HEK293T (cell line): ENCODE results near the gene CD99.

ENCODE experiments used
- ARNT ChIP-seq: fragments of 450-650 bp; IDR thresholded peaks from 2 replicates; pipeline ENCODE4 v1.6.1; 2017; ENCODE audit warnings: mild to moderate bottlenecking
- BHLHE40 ChIP-seq: fragments of 450-650 bp; IDR thresholded peaks from 2 replicates; pipeline ENCODE4 v1.6.1; 2016; ENCODE audit warnings: mild to moderate bottlenecking, moderate library complexity, borderline replicate concordance
- CTBP1 ChIP-seq: fragments of 450-650 bp; IDR thresholded peaks from 2 replicates; pipeline ENCODE4 v1.6.1; 2016; ENCODE audit warnings: borderline replicate concordance
- ELF4 ChIP-seq: fragments of 450-650 bp; IDR thresholded peaks from 2 replicates; pipeline ENCODE4 v1.6.1; 2017; ENCODE audit warnings: antibody characterized with exemption
- FOXA1 ChIP-seq: fragments of 450-650 bp; IDR thresholded peaks from 2 replicates; pipeline ENCODE4 v1.6.1; 2016; ENCODE audit warnings: mild to moderate bottlenecking
- FOXK2 ChIP-seq: fragments of 450-650 bp; IDR thresholded peaks from 2 replicates; pipeline ENCODE4 v1.6.1; 2016; ENCODE audit warnings: mild to moderate bottlenecking
- FOXM1 ChIP-seq: fragments of 450-650 bp; IDR thresholded peaks from 2 replicates; pipeline ENCODE4 v1.6.1; 2017; ENCODE audit warnings: mild to moderate bottlenecking, borderline replicate concordance
- NFRKB ChIP-seq: fragments of 450-650 bp; IDR thresholded peaks from 2 replicates; pipeline ENCODE4 v1.6.1; 2016; ENCODE audit warnings: mild to moderate bottlenecking, moderate library complexity
- SP1 ChIP-seq: fragments of 450-650 bp; IDR thresholded peaks from 2 replicates; pipeline ENCODE4 v1.6.1; 2017
- SUZ12 ChIP-seq: fragments of 450-650 bp; IDR thresholded peaks from 2 replicates; pipeline ENCODE4 v1.6.1; 2016; ENCODE audit warnings: mild to moderate bottlenecking
- ZNF384 ChIP-seq: fragments of 450-650 bp; IDR thresholded peaks from 2 replicates; pipeline ENCODE4 v1.6.1; 2016
- TF ChIP-seq, protein P1 (sequence below): fragments of 450-650 bp; IDR thresholded peaks from 2 replicates; pipeline ENCODE4 v1.6.1; 2016

- TF ChIP-seq SUZ12: no peak
- TF ChIP-seq CTBP1: no peak
- TF ChIP-seq BHLHE40: no peak
- no peak for TF ChIP-seq NFRKB
- no peak for TF ChIP-seq FOXM1
- no peak for TF ChIP-seq FOXK2
- TF ChIP-seq ELF4: no peak
- TF ChIP-seq FOXA1: no peak
- no peak for TF ChIP-seq ARNT
- TF ChIP-seq ZNF384: no peak
- TF ChIP-seq, protein P1, sequence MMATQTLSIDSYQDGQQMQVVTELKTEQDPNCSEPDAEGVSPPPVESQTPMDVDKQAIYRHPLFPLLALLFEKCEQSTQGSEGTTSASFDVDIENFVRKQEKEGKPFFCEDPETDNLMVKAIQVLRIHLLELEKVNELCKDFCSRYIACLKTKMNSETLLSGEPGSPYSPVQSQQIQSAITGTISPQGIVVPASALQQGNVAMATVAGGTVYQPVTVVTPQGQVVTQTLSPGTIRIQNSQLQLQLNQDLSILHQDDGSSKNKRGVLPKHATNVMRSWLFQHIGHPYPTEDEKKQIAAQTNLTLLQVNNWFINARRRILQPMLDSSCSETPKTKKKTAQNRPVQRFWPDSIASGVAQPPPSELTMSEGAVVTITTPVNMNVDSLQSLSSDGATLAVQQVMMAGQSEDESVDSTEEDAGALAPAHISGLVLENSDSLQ: no peak
- no peak for TF ChIP-seq SP1
Measured at GRCh38 chrX:2664502-2664901, 26.6 kb upstream of the CD99 start.
